ENCODE data around the gene APOBEC3B.
"Not testable (repeated sequence)": the region's sequence is repeated elsewhere in the genome, so short reads cannot be mapped to it uniquely, and the experiment has no call there.

The APOBEC3B gene

DNA sequence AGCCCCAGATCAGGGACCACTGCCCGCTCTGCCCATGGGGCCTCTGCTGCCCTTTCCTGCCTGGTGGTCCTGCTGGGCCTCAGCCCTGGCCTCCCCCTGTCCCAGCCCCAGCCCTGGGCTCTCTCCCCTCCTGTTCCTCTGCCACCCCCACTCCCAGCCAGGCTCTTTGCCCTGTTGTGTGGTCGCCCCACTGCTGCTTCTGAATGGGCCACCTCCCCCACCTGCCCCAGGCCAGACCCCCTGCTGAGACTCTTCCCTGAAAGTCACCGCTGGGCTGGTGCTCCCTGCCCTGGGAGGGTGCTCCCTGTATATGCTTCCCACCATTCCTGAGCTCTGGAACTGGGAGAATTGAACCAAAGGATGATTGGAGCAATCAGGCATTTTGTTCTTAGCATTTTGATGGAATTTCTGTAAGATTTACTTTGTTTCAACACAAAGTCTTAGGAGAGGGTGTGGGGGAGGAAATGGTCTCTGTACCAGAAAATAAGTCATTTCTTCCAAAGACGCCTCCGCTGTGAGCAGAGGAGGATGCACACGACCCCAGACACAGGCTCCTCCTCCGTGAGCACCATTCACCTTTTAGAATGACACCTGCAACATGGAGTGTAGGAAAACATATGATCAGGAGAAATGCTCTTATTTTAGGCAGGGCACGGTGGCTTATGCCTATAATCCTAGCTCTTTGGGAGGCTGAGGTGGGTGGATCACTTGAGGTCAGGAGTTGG is 5.2 kb downstream of the APOBEC3B start:
- DNase-seq, result no peak

DNA sequence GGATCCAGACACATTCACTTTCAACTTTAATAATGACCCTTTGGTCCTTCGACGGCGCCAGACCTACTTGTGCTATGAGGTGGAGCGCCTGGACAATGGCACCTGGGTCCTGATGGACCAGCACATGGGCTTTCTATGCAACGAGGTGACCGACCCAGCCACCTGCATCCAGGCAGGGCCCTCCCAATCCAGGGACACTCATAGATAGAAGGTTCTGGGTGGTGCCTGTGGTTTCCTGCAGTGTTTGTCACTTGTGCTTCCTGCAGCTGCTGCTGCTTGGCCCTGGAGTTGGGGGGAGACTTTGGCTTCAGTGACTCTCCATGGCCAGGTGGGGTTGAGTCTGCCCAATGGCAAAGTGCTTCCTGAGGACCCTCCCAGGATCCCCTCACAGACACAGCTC is 7.3 kb downstream of the APOBEC3B start:
- no peak for DNase-seq

DNA sequence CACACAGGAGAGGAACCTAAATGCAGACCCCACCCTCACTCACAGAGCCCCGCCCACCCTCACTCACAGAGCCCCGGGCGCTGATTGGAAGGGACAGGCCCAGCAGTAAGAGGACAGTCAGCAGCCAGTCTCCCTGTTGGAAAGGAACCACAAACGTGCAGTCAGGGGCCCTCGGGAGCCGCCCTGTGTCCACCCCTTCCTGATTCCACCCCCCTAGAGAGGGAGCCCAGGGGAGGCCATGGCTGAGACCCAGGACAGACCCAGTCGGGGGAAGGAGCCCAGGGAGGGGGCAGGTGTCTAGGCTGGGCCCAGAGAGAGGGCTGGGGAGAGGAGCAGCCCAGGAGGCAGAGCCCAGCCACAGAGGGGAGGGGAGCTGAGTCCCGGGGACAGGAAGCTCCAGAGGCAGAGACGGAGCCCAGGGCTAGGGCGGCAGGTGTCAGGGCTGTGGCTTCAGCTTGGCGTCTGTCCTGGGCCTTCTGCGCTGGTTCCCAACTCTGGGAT is 10.8 kb downstream of the APOBEC3B start:
- not testable (repeated sequence) for DNase-seq

DNA sequence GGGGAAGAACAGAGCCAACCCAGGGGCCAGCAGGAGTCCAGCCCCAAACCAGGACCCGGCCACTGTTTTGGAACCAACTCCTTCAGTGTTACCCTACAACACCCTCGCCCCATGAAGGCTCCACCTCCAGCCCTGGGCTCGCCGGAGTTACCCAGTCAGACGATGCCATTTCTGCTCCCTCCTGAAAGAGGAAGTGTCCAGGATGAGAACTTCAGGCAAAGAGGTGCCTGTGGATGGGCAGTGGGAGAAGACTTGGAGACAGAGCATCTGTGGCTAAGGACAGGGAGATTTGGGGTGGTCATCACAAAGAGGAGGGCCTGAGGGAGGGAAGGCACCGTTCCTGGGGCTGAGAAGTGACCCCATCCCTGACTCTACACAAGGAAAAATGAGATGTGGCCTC is 14.0 kb downstream of the APOBEC3B start:
- no peak for DNase-seq

DNA sequence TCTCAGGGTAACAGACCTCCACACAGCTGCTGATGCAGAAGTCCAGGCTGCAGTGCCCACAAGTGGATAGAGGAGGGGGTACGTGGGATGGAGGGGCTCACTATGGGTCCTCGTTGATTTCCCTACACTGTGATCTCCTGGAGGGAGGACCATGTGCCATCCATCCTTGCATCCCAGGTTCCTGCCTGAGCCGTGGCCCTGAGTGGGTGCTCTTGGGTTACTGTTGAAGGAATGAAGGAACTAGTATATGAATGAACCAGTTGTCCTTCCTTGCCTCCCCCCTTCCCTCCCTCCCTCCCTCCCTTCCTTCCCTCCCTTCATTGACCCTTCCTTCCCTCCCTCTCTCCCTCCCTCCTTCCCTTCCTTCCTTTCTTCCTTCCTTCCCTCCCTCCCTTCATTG is 15.4 kb downstream of the APOBEC3B start:
- DNase-seq, result no peak

DNA sequence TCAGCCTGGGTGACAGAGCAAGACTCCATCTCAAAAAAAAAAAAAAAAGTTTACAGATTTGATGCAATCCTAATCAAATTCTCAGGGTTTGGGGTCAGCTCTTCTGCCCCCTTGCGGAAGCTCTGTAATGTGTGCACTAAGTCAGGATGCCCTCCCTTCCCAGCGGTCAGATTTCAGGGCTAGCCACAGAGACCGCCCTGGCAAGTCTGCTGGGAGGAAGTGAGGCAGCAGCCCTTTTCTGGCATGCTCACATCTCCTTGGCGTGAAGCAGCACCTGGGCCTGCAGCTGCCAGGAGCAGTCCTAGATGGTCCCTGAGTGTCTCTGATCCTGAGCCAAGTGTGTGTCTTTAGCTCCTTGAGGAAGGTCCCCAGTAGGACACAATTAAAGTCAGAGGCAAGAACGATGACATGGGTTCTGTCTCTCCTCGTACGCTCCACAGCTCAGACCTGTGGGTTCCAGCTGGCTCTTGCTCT is 21.1 kb downstream of the APOBEC3B start:
- DNase-seq, result peak in 29 of 58 donors; percentile 11 to 52 (median 24)

DNA sequence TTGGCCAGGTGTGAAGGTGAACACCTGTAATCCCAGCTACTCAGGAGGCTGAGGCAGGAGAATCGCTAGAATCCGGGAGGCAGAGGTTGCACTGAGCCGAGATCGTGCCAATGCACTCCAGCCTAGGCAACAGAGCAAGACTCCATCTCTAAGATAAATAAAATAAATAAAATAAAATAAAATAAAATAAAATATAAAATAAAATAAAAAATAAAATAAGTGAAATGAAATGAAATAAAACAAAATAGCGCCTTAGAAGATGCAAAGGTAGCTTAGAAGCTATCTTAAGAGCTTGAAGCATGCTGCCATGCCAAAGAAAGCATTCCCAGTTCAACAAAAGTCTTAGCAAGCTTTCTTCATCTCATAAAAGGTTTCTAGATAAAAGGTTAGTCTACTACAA is 25.0 kb downstream of the APOBEC3B start:
- no peak for DNase-seq

DNA sequence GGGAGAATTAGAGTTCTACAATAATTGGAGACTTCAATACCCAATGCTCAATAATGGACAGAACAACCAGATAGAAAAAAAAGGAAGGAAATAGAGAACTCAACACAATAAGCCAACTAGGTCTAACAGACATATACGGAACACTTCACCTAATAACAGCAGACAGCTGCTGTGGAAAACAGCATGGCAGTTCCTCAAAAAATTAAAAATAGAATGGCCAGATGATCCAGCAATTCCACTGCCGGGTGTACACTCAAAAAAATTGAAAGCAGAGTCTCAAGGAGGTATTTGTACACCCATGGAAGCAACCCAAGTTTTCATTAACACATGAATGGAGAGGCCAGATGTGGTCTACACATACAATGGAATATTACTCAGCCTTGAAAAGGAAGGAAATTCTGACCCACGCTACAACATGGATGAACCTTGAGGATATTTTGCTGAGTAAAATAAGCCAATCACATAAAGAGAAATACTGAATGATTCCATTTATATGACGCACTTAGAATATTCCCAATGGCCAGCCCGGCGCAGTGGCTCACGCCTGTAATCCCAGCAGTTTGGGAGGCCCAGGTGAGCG is 26.2 kb downstream of the APOBEC3B start:
- DNase-seq, result not testable (repeated sequence)

DNA sequence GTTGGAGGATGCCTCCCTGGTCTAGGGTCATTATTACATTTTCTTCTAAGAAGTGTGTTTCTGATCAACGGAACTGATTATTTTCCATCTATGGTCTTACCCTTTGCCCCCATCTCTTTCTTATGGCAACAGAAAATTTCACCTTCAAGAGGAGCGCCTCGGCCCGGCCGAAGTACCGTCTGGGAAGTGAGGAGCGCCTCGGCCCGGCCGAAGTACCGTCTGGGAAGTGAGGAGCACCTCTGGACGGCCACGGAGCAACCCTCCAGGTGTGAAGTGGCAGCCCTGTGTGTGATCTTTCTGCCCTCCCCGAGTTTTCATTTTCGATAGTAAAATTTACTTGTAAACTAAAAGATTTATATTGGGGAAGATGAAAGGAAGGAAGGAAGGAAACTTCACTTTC is 28.8 kb downstream of the APOBEC3B start:
- DNase-seq, result no peak

DNA sequence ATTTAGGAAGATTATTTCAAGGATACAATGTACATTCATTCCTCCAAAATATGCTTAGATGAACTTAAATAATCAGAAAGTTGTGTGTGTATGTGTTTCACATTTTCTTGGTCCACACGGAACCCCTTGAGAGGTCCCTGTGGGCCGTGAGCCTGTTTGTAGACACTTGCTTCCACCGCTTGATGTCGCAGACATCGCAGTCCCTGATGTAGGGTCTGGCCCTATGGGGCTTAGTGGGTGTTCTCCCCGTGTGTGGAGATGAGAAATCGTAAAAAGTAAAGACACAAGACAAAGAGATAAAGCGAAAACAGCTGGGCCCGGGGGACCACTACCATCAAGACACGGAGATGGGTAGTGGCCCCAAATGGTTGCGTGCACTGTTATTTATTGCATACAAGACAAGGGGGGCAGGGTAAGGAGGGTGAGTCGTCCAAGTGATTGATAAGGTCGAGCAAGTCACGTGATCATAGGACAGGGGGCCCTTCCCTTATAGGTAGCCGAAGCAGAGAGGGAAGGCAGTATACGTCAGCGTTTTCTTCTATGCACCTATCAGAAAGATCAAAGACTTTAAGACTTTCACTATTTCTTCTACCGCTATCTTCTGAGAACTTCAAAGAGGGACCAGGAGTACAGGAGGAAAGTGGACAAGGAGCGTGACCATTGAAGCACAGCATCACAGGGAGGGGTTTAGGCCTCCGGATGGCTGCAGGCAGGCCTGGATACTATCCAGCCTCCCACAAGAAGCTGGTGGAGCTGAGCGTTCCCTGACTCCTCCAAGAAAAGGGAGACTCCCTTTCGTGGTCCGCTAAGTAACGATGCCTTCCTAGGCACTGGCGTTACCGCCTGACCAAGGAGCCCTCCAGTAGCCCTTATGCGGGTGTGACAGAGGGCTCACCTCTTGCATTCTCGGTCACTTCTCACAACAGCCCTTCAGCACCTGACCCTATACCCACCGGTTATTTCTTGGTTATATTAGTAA is 30.7 kb downstream of the APOBEC3B start:
- no peak for DNase-seq

DNA sequence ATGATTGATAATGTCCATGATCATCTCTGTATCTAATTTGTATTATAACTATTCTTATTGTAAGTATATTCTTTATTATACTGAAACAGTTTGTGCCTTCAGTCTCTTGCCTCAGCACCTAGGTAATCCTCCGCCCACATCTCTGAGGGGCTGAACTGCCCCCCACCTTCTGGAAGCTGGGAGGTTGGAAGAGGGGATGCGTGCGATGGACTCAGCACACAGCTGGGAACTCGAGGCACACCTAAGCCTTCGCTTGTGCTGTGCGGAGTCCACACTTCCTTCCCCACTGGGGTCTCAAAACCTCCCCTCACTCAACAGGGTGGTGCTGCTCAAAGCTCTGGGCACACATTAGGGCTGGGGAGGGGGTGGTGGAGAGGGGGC is 31.4 kb downstream of the APOBEC3B start:
- not testable (repeated sequence) for DNase-seq

DNA sequence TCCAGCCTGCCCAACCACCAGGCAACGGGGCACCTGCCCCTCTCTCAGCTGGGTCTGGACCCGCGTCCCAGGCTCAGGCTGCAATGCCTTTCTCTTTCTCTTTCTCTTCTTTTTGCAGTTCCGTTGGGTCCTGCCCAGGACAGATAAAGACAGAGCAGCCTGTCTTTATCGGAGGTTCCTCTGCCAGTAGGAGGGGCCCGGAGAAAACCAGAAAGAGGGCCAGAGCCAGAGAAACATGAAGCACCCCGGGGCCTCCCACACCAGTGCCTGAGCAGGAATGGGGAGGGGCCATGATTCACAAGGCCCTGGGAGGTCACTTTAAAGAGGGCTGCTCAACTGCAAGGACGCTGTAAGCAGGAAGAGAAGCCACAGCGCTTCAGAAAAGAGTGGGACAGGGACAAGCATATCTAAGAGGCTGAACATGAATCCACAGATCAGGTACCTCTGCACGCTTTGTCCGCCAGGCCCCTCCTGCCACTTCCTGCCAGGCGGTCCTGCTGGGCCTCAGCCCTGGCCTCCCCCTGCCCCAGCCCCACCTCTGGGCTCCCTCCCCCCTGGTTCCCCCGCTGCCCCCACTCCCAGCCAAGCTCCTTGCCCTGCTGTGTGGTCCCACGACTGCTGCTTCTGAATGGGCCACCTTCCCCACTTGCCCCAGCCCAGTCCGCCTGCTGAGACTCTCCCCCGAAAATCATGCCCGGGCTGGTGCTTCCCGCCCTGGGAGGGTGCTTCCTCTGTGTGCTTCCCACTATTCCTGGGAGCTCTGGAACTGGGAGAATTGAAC is 32.0 kb downstream of the APOBEC3B start, which contains the start of gene APOBEC3C:
Gene APOBEC3C (plus strand): TSS at position 316 of the 781 bp plus-strand sequence. CDS start 106 bp downstream, at position 422.
- peak in 30 of 58 donors; percentile 1 to 42 (median 13) for DNase-seq

DNA sequence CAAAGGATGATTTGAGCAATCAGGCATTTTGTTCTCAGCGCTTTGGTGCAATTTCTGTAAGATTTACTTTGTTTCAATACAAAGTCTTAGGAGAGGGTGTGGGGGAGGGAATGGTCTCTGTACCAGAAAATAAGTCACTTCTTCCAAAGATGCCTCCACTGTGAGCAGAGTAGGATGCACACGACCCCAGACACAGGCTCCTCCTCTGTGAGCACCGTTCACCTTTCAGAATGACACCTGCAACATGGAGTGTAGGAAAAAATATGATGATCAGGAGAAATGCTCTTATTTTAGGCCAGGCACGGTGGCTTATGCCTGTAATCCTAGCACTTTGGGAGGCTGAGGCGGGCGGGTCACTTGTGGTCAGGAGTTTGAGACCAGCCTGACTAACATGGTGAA is 32.6 kb downstream of the APOBEC3B start:
- not testable (repeated sequence) for DNase-seq

DNA sequence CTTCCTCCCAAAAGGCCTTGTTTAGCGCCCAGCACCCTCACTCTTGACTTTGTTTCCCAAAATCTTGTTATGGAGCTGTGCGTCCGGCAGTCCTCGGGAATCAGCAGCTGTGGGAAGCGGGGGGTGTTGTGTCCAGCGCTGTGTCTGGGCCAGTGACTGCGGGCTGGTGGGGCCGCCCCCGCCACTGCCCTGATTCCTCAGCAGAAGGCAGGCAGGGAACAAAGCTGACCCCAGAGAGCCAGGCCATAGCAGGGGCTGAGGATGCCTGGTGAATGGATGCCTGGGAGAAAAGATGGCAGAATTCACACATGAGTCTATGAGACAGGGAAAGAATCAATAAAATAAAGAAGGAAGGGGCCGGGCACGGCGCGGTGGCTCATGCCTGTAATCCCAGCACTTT is 34.4 kb downstream of the APOBEC3B start:
- no peak for DNase-seq

DNA sequence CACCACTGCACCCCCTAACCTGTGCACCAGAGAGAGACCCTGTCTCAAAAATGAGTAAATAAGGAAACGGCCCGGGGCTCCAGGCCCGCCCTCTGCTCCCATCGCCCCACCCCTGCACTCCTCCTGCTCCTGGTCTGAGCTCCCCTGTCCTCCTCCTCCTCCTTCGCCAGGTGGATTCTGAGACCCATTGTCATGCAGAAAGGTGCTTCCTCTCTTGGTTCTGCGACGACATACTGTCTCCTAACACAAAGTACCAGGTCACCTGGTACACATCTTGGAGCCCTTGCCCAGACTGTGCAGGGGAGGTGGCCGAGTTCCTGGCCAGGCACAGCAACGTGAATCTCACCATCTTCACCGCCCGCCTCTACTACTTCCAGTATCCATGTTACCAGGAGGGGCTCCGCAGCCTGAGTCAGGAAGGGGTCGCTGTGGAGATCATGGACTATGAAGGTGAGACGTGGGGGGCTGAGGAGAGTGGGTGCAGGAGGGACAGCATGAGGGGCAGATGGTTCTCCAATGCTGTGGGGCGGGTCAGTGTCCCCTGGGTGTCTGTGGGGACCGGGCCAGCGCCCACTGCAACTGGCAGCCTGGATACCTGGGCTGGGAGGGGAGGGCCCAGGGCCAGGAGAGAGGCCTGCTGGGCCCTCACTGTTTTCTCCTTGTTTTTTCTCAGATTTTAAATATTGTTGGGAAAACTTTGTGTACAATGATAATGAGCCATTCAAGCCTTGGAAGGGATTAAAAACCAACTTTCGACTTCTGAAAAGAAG is 35.6 kb downstream of the APOBEC3B start:
- DNase-seq, result no peak

DNA sequence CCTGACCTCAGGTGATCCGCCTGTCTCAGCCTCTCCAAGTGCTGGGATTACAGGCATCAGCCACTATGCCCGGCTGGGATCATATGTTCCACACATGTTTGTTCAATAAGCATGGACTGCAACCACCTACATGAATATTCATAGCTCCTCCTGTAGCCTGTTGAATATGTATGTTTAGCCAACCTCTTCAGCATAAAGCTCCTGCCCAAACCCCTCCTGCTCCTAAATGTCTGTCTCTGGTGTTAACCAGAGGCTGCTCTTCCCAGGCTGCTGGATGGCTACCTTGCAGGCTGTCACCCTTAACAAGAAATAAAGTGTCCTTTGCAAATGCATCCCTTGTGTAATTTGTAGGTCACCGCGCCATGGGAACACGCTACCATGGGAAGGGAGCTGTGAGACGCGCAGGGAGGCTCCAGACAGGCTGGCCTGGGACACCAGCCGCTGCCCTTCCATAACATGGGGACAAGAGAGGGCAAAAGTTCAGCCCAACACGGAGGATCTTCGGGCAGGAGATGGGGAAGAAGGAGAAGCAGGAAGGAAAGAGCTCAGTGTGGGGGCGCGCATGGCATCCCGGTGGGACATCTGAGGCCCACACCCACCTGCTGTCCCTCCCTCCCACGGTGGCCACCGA is 38.0 kb downstream of the APOBEC3B start:
- not testable (repeated sequence) for DNase-seq

DNA sequence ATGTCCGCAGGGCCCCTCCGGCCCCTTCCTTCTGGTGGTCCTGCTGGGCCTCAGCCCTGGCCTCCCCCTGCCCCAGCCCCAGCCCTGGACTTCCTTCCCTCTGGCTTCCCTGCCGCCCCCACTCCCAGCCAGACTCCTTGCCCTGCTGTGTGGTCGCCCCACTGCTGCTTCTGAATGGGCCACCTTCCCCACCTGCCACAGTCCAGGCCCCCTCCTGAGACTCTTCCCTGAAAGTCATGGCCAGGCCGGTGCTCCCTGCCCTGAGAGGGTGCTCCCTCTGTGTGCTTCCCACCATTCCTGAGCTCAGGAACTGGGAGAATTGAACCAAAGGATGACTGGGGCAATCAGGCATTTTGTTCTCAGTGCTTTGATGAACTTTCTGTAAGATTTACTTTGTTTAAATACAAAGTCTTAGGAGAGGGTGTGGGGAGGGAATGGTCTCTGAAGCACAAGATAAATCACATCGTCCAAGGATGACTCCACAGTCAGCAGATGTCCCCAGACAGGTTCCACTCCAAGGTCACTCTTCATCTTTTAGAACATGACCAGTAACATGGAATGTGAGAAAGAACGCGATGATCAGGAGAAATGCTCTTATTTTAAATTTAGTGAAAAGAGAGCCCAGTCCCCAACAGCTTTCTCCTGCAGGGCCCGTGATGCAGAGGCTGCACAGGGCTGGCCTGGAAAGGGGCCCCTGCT is 39.6 kb downstream of the APOBEC3B start:
- no peak for DNase-seq

DNA sequence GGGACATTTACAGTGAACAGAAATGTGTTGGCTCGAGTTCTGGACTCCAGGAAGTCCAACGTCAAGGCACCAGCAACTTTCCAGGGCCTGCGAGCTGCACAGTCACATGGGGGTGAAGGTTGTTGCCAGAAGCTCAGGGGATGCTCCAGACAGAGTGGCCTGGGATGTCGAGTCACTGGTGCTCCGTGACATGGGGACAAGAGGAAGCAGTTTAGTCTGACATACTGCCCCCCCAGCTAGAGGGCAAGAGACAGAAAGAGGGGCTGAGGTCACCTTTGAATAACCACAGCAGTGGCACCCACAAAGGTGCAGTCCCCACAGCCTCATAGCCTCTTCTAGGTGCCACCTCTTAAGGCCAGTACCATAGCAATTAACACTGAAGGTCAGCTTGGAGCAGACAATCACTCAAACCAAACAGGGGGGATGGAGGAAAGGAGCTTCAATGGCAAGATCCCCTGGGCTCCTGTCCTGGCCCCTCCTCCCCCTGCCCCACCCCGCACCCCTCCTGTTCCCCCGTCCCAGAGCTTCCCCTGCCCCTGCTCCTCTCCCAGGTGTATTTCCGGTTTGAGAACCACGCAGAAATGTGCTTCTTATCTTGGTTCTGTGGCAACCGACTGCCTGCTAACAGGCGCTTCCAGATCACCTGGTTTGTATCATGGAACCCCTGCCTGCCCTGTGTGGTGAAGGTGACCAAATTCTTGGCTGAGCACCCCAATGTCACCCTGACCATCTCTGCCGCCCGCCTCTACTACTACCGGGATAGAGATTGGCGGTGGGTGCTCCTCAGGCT is 42.6 kb downstream of the APOBEC3B start:
- no peak for DNase-seq
